Endothelial cell of umbilical vein (primary cell): Measurements from ENCODE around the gene PRDM8. TPM values are rescaled to one million over a fixed set of nuclear protein-coding genes. Genes with fewer than 3 reads are reported as not detected.

Experiments
- BruUV-seq: library from RNA; stranded (reverse); fragments of 400-500 nt; replicated peaks from 2 replicates; lab custom pipeline; 2021; lab: Mats Ljungman, UMichigan
- CTCF ChIA-PET: fragments of 300-600, 350-600 bp; sonication (Branson Sonifier 250); formaldehyde crosslinking; loops from one replicate; lab custom pipeline; 2021; ENCODE audit warnings: antibody characterized with exemption, inconsistent platforms; lab: Charles Lee
- POLR2A ChIA-PET: fragments of 300-600, 350-600 bp; sonication (Branson Sonifier 250); formaldehyde crosslinking; loops from one replicate; lab custom pipeline; 2021; ENCODE audit warnings: antibody characterized with exemption, inconsistent platforms; lab: Charles Lee
- DNase-seq: peaks from one replicate; pipeline ENCODE4 v3.0.0-alpha.2; 2011; ENCODE audit warnings: low read depth, low spot score
- FAIRE-seq: peaks from 2 replicates; lab custom pipeline; 2011; peaks lifted over from hg19 to GRCh38; lab: Jason Lieb, UNC
- H2AFZ ChIP-seq: 2 replicates; pipeline ENCODE4 v1.6.0; 2012; ENCODE audit warnings: low read depth, low read length, control low read depth, inconsistent platforms
- H3K27ac ChIP-seq: 2 replicates; pipeline ENCODE4 v1.5.1; 2011; ENCODE audit warnings: low read depth, mild to moderate bottlenecking, control low read depth, low read length, moderate library complexity; ENCODE audit not compliant: insufficient read depth
- H3K27me3 ChIP-seq, 2 experiments: 2 replicates each; pipeline versions ENCODE4 v1.6.0 to v1.6.1; 2011; ENCODE audit warnings: low read length in 2 of 2, mixed read lengths in 1 of 2; ENCODE audit not compliant: control insufficient read depth in 2 of 2, insufficient read depth in 2 of 2
- H3K36me3 ChIP-seq, 2 experiments: 2 replicates in 1 of 2; 3 replicates in 1 of 2; pipeline ENCODE4 v1.5.1; 2011; ENCODE audit warnings: low read length in 2 of 2, mild to moderate bottlenecking in 1 of 2, moderate library complexity in 1 of 2; ENCODE audit not compliant: control insufficient read depth in 2 of 2, insufficient read depth in 2 of 2; ENCODE audit errors: extremely low read depth in 1 of 2
- H3K4me1 ChIP-seq: 3 replicates; pipeline ENCODE4 v1.5.1; 2011; ENCODE audit warnings: mild to moderate bottlenecking, low read length; ENCODE audit not compliant: control insufficient read depth, insufficient read depth; ENCODE audit errors: extremely low read depth
- H3K4me2 ChIP-seq: 2 replicates; pipeline ENCODE4 v1.6.1; 2011; ENCODE audit warnings: low read length, control low read depth, mixed read lengths; ENCODE audit not compliant: insufficient read depth
- H3K4me3 ChIP-seq, 3 experiments: fragments of 200-600 bp in 1 of 3; sonication (generic), shearing (Covaris generic) in 1 of 3; replicated peaks in 1 of 3; 2 replicates each; pipeline ENCODE4 v1.5.1; 2011 to 2016; ENCODE audit warnings: control low read depth in 3 of 3, low read length in 3 of 3, mild to moderate bottlenecking in 2 of 3, inconsistent platforms in 1 of 3, low read depth in 1 of 3, moderate library complexity in 1 of 3; ENCODE audit not compliant: insufficient read depth in 1 of 3
- H3K79me2 ChIP-seq: 2 replicates; pipeline ENCODE4 v1.6.0; 2012; ENCODE audit warnings: low read length, inconsistent platforms; ENCODE audit not compliant: control insufficient read depth, insufficient read depth
- H3K9ac ChIP-seq: replicated peaks from 2 replicates; pipeline ENCODE3; 2011; ENCODE audit warnings: low read length, control low read depth; ENCODE audit not compliant: insufficient read depth; ENCODE audit errors: extremely low read depth
- H3K9me1 ChIP-seq: replicated peaks from 3 replicates; pipeline ENCODE4 v1.6.0; 2011; ENCODE audit warnings: mild to moderate bottlenecking, low read length; ENCODE audit not compliant: control insufficient read depth, insufficient read depth; ENCODE audit errors: extremely low read depth
- H3K9me3 ChIP-seq: replicated peaks from 2 replicates; pipeline ENCODE4 v1.5.1; 2012; ENCODE audit warnings: low read length, inconsistent platforms; ENCODE audit not compliant: control insufficient read depth, insufficient read depth
- H4K20me1 ChIP-seq: replicated peaks from 2 replicates; pipeline ENCODE3; 2011; ENCODE audit warnings: mild to moderate bottlenecking, low read length; ENCODE audit not compliant: control insufficient read depth, insufficient read depth; ENCODE audit errors: extremely low read depth
- CTCF ChIP-seq, 2 donors: IDR thresholded peaks; 1 replicate in 1 of 2; 2 replicates in 1 of 2; pipeline ENCODE4 v1.5.1; 2011; ENCODE audit warnings: low read length in 2 of 2, mild to moderate bottlenecking in 2 of 2, moderate library complexity in 2 of 2, control low read depth in 1 of 2, inconsistent platforms in 1 of 2, low read depth in 1 of 2; ENCODE audit not compliant: insufficient read depth in 1 of 2; ENCODE audit errors: extremely low read depth in 1 of 2
- EZH2 ChIP-seq: IDR thresholded peaks from 2 replicates; pipeline ENCODE4 v1.6.1; 2012; ENCODE audit warnings: borderline replicate concordance, low read depth, mild to moderate bottlenecking, moderate library complexity, low read length, inconsistent platforms; ENCODE audit not compliant: severe bottlenecking
- FOS ChIP-seq: IDR thresholded peaks from 2 replicates; pipeline ENCODE4 v1.6.1; 2011; ENCODE audit warnings: mild to moderate bottlenecking, low read length, moderate library complexity, borderline replicate concordance; ENCODE audit not compliant: insufficient read depth
- GATA2 ChIP-seq: IDR thresholded peaks from 2 replicates; pipeline ENCODE4 v1.7.0; 2011; ENCODE audit warnings: low read depth, mild to moderate bottlenecking, moderate library complexity, mixed read lengths, low read length; ENCODE audit not compliant: insufficient read length, insufficient read depth
- JUN ChIP-seq: IDR thresholded peaks from 2 replicates; pipeline ENCODE4 v1.6.1; 2011; ENCODE audit warnings: borderline replicate concordance, low read depth; ENCODE audit not compliant: insufficient read length, insufficient read depth
- MAX ChIP-seq: IDR thresholded peaks from 2 replicates; pipeline ENCODE4 v1.6.1; 2011; ENCODE audit not compliant: insufficient read depth, insufficient read length
- MYC ChIP-seq: IDR thresholded peaks from one replicate; pipeline ENCODE4 v1.6.1; 2011; ENCODE audit warnings: mild to moderate bottlenecking, low read depth, low read length
- POLR2A ChIP-seq: IDR thresholded peaks from 2 replicates; pipeline ENCODE4 v1.6.1; 2012; ENCODE audit warnings: low read depth, mild to moderate bottlenecking, control low read depth, low read length
- dilution Hi-C: fragments of 300-500 bp; cut with MboI; formaldehyde crosslinking; loops from one replicate; pipeline ENCODE4 v1.15.0; 2019; ENCODE audit warnings: low sequenced_read_pairs; ENCODE audit not compliant: extremely low pct_ligation_motif_present
- intact Hi-C: fragments of 100-400 bp; cut with micrococcal nuclease; formaldehyde crosslinking; loops from one replicate; pipeline ENCODE4 v1.10.0; 2022
- polyA plus RNA-seq, 4 experiments: library from polyadenylated mRNA; depleted of rRNA in 3 of 4; stranded (reverse) in 3 of 4; unstranded in 1 of 4; fragments of >200 nt; gene quantifications; 2 replicates each; pipeline versions ENCODE4 v1.2.1 to v1.2.3, GENCODE V29; 2011 to 2012; ENCODE audit warnings: missing spikeins in 1 of 4
- total RNA-seq: library from RNA; stranded (reverse); gene quantifications from 2 replicates; pipeline ENCODE4 v1.2.3, GENCODE V29; 2021

PRDM8 gene
- total and polyA plus RNA-seq, 2 donors (not counting 3 experiments of a cell fraction or from before 2014, with no cell fraction given), result 0.28 to 0.82 TPM

DNA sequence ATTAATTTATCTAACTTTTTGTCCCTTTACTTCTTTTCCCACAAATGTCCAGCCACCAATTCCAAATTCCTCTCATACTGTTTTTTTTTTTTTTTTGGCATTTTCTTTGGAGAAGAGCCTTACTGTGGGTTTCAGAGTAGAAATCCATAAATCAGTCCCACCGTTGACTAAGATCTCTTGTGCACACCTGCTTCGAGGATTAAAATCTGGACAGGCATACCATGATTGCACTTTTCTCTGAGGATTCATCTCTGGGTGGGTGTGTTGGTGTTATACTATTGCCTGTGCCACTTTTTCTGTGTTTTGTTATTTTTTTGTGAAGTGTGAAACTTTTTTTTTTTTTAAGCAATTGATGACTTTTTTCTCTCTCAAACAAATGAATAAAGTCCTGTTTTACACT lies 13.2 kb downstream of the PRDM8 start:
- H3K9me1 ChIP-seq, result no peaks in the 10 kb centered on the region
- no peak overlapping the region for H3K4me2 ChIP-seq
- H3K36me3 ChIP-seq, result no peaks in the 10 kb centered on the region
- DNase-seq (no peak), FAIRE-seq (no peak)
- no peaks in the 10 kb centered on the region for H4K20me1 ChIP-seq
- H3K79me2 ChIP-seq, result no peaks in the 10 kb centered on the region
- no TSS peak for BruUV-seq
- H2AFZ ChIP-seq, result no peak overlapping the region
- POLR2A ChIA-PET, result no interaction called here
- H3K27me3 ChIP-seq, result peaks cover under 1 to 4% of the 10 kb centered on the region in 2 experiments
- H3K9me3 ChIP-seq, result no peaks in the 10 kb centered on the region
- H3K4me1 ChIP-seq, result peaks cover 5% of the 10 kb centered on the region
- no peak overlapping the region for H3K9ac ChIP-seq
- TF ChIP-seq MYC, result no peak
- intact Hi-C loops (no loop called here), dilution Hi-C loops (no loop called here)
- H3K4me3 ChIP-seq, result no peak overlapping the region
- CTCF ChIA-PET, result interaction anchor here (0.8 to 4.0 kb wide), 4 partner anchors 8 to 54 kb away, joined by 3 to 32 read pairs (median 13); no protein-coding TSS in a partner anchor
- no peak overlapping the region for H3K27ac ChIP-seq

DNA sequence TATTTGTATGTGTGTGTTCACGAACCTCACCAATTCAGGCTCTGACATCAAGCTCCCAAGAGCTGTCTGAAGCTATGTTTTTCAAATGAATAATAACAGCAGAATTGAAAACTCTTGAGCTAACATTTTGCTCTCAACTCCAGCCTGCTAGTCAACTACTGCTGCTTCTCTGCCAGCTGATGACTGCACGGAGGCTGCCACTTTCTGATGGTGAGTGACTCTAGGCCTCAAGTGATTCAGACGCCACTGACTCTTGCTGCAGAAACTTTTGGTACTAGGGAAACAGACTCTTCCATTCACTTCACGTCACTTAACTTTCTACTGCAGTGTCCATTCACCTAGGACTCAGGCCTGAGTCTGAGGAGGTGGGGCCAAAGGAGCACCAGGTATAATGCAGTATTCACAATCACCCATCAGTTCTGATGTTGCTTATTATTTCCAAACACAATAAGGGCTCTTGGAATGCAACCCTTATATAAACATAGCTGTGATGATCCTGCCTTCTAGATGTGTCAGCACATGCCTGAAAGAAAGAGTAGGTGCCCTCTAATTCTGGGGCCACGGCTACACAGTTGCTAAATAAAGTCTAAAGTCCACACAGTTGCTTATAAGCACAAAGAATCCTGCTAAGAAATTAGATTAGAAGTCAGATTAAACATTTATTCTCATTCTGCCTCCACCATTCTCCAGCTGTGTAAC lies 16.0 kb downstream of the PRDM8 start:
- no peak for DNase-seq
- intact Hi-C loops, result no loop called here
- TF ChIP-seq GATA2 (no peak), MYC (no peak), FOS (no peak), CTCF (IDR thresholded peaks at IDR 0.05; ENCODE audit: extremely low read depth in 1 of 2, insufficient read depth in 1 of 2, low read depth in 1 of 2, low read length in 2 of 2) (no peak), POLR2A (no peak), EZH2 (no peak), JUN (no peak), MAX (no peak)

More for the DNA sequence above, 16.0 kb downstream of the PRDM8 start:
- ChIA-PET CTCF (interaction anchor here (1.2 to 4.0 kb wide), 8 partner anchors 11 to 1260 kb away, joined by 3 to 32 read pairs (median 5); partner anchors contain the start of gene FGF5), POLR2A (no interaction called here)
- H3K9ac ChIP-seq, result no peak overlapping the region
- FAIRE-seq, result no peak
- no peaks in the 10 kb centered on the region for H3K9me3 ChIP-seq
- H3K9me1 ChIP-seq, result no peaks in the 10 kb centered on the region
- dilution Hi-C loops, result no loop called here
- no peak overlapping the region for H2AFZ ChIP-seq
- H3K27me3 ChIP-seq, result peaks cover 11 to 24% of the 10 kb centered on the region in 2 experiments
- no peak overlapping the region for H3K27ac ChIP-seq
- no peaks in the 10 kb centered on the region for H3K79me2 ChIP-seq
- no peaks in the 10 kb centered on the region for H3K4me1 ChIP-seq
- no peaks in the 10 kb centered on the region for H3K36me3 ChIP-seq
- no TSS peak for BruUV-seq
- no peak overlapping the region for H3K4me2 ChIP-seq
- no peak overlapping the region for H3K4me3 ChIP-seq
- H4K20me1 ChIP-seq, result no peaks in the 10 kb centered on the region
